Adrenal gland (tissue), 5 donors: ENCODE data around the gene PAX7.

Experiments
- POLR2A ChIP-seq, 2 donors: fragments of 450-650 bp; IDR thresholded peaks; one replicate each; pipeline ENCODE4 v1.6.1; 2017; ENCODE audit warnings: antibody characterized with exemption in 2 of 2, mild to moderate bottlenecking in 2 of 2, moderate library complexity in 1 of 2
- TF ChIP-seq, protein P1 (sequence below), 6 experiments: fragments of 450-650 bp in 4 of 6; fragments of 200-600 bp in 2 of 6; sonication (generic) in 1 of 6; IDR thresholded peaks; 1 replicate in 5 of 6; 2 replicates in 1 of 6; pipeline versions ENCODE4 v1.5.1 to v1.8.0; 2016 to 2021; ENCODE audit warnings: antibody characterized with exemption in 6 of 6, mild to moderate bottlenecking in 2 of 6, moderate library complexity in 1 of 6
- donor health status: DM: no; HTN: no; CAD: no.

DNA sequence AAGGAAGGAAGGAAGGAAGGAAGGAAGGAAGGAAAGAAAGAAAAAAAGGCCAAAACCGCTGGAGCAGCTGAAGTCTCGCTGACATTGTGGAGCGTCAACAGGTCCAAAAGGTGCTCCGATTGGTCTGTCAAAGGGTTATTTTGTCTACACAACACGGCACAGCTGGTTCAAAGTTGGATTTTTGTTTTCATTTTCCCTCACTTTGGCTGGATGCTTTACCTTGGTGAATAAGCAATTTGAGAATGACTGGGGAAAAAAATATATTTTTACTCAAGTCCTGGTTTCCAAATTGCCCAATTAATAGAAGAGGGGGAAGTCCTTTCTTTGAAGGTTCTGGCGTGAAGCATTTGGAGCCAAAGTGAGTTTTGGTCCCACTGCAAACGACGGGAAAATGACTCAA lies 19.3 kb upstream of the PAX7 start:
- TF ChIP-seq, protein P1, sequence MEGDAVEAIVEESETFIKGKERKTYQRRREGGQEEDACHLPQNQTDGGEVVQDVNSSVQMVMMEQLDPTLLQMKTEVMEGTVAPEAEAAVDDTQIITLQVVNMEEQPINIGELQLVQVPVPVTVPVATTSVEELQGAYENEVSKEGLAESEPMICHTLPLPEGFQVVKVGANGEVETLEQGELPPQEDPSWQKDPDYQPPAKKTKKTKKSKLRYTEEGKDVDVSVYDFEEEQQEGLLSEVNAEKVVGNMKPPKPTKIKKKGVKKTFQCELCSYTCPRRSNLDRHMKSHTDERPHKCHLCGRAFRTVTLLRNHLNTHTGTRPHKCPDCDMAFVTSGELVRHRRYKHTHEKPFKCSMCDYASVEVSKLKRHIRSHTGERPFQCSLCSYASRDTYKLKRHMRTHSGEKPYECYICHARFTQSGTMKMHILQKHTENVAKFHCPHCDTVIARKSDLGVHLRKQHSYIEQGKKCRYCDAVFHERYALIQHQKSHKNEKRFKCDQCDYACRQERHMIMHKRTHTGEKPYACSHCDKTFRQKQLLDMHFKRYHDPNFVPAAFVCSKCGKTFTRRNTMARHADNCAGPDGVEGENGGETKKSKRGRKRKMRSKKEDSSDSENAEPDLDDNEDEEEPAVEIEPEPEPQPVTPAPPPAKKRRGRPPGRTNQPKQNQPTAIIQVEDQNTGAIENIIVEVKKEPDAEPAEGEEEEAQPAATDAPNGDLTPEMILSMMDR (IDR thresholded peaks at IDR 0.05): no peak
- TF ChIP-seq POLR2A (IDR thresholded peaks at IDR 0.05): no peak
